Measurements from ENCODE around the gene JAK1. TPM values are rescaled to one million over a fixed set of nuclear protein-coding genes. Genes with fewer than 3 reads are reported as not detected.
A peak's percentile ranks its signal among the peaks of the same experiment; 100 is the strongest.

JAK1 gene
- total and polyA plus RNA-seq, 10 of the 15 experiments (the other 5 are each of a cell fraction or from before 2014, with no cell fraction given): 9.6 to 45.5 (median 35.7) TPM

GRCh38 chr1:65002156-65002507 is 35.8 kb upstream of the JAK1 start:
- ChIA-PET POLR2A (no interaction called here), SMC1A (ENCODE audit: uncharacterized antibody, unreplicated experiment) (interaction anchor here (1.2 kb wide), 1 partner anchor 41 kb away, joined by 3 read pairs; no protein-coding TSS in a partner anchor), RAD21 (ENCODE audit: unreplicated experiment) (no interaction called here), CTCF (no interaction called here)
- in situ Hi-C loops (cut with MboI) (no loop called here), intact Hi-C loops (cut with micrococcal nuclease; ENCODE audit: unreplicated experiment) (loop anchor here (5.0 kb wide), 1 partner anchor 735 kb away; no protein-coding TSS in a partner anchor)
- peak overlapping the region; percentile 97 for H3K4me2 ChIP-seq (ENCODE audit: control insufficient read depth, insufficient read depth)
- BruUV-seq (replicated peaks): no TSS peak
- H3K4me1 ChIP-seq (ENCODE audit: control insufficient read depth, insufficient read depth, low read length): peaks cover 15% of the 10 kb centered on the region
- no peak overlapping the region for H2AFZ ChIP-seq (ENCODE audit: control insufficient read depth, low read depth, low read length)
- no peaks in the 10 kb centered on the region for H4K20me1 ChIP-seq (ENCODE audit: control insufficient read depth, insufficient read depth)
- TF ChIP-seq KLF5 (IDR thresholded peaks at IDR 0.05; ENCODE audit: partially characterized antibody) (no peak), MXI1 (IDR thresholded peaks at IDR 0.05; ENCODE audit: low read depth, low read length) (no peak), MYC (IDR thresholded peaks at IDR 0.05; ENCODE audit: insufficient read depth, insufficient read length, insufficient replicate concordance, low read length, severe bottlenecking) (no peak), JUNB (IDR thresholded peaks at IDR 0.05) (no peak), MTA3 (IDR thresholded peaks at IDR 0.05; ENCODE audit: borderline replicate concordance, low read length) (no peak), MAX (IDR thresholded peaks at IDR 0.05; ENCODE audit: low read depth, low read length) (no peak), ZZZ3 (IDR thresholded peaks at IDR 0.05; ENCODE audit: control insufficient read depth, insufficient read length, low read depth) (no peak), HDAC2 (IDR thresholded peaks at IDR 0.05) (no peak), FOS (IDR thresholded peaks at IDR 0.05; ENCODE audit: borderline replicate concordance, extremely low read depth, insufficient read length) (no peak), SREBF1 (IDR thresholded peaks at IDR 0.05; ENCODE audit: low read length) (no peak)
- no peak for FAIRE-seq
- peaks cover 2% of the 10 kb centered on the region; the same call in 2 of the 3 replicates for H3K9me3 ChIP-seq (replicated peaks; ENCODE audit: control insufficient read depth, insufficient read depth, low read length)
- ATAC-seq: no peak
- H3K27me3 ChIP-seq (replicated peaks in 1 of 2; ENCODE audit: control insufficient read depth in 2 of 2, insufficient read depth in 2 of 2, low read length in 1 of 2): peaks cover 4 to 22% of the 10 kb centered on the region in 2 experiments
- no peaks in the 10 kb centered on the region for H3K36me3 ChIP-seq (ENCODE audit: control insufficient read depth in 2 of 2, insufficient read depth in 2 of 2, low read length in 1 of 2)
- H3K4me3 ChIP-seq: peak overlapping the region; percentile 51
- no peak for DNase-seq (ENCODE audit: low read depth, low spot score)
- H3K79me2 ChIP-seq (ENCODE audit: control insufficient read depth, insufficient read depth, low read length): no peaks in the 10 kb centered on the region
- 47% methylated on average over 12 of the region's 12 CpGs for WGBS (ENCODE audit: insufficient coverage, insufficient replicate concordance, low lambda C conversion rate, missing lambda C conversion rate)
- H3K27ac ChIP-seq (ENCODE audit: control insufficient read depth, insufficient read depth): no peak overlapping the region
- H3K9ac ChIP-seq (ENCODE audit: control insufficient read depth, insufficient read depth, low read length): no peak overlapping the region
